WTC11 (cell line): ENCODE data around the gene PGM2. TPM values are rescaled to one million over a fixed set of nuclear protein-coding genes. Genes with fewer than 3 reads are reported as not detected.

ENCODE experiments used
- ATAC-seq: fragments of 200-7000 bp; cut with Tn5 transposase; 2 replicates; pipeline ENCODE4 v1.10.0; 2021; ENCODE audit warnings: mild to moderate bottlenecking, moderate library complexity
- CTCF ChIA-PET: fragments of 300-600 bp; sonication (Branson Sonifier 250); formaldehyde crosslinking; loops from one replicate; lab custom pipeline; 2021; ENCODE audit warnings: antibody characterized with exemption; lab: Charles Lee
- POLR2A ChIA-PET: fragments of 350-600 bp; sonication (Branson Sonifier 250); formaldehyde crosslinking; loops from one replicate; lab custom pipeline; 2021; ENCODE audit warnings: antibody characterized with exemption; lab: Charles Lee
- DNase-seq: peaks from one replicate; pipeline ENCODE4 v3.0.0; 2021; ENCODE audit warnings: low spot score
- H3K27ac Mint-ChIP-seq: 2 replicates; pipeline ENCODE4 v1.8.0; 2021; ENCODE audit warnings: mixed read lengths
- H3K27me3 Mint-ChIP-seq: 2 replicates; pipeline ENCODE4 v1.8.0; 2021; ENCODE audit warnings: low read depth, mild to moderate bottlenecking, moderate library complexity, mixed read lengths
- H3K36me3 Mint-ChIP-seq: 2 replicates; pipeline ENCODE4 v1.8.0; 2021; ENCODE audit warnings: mixed read lengths
- H3K4me1 Mint-ChIP-seq: 2 replicates; pipeline ENCODE4 v1.8.0; 2022; ENCODE audit warnings: mixed read lengths
- H3K4me3 Mint-ChIP-seq: 2 replicates; pipeline ENCODE4 v1.8.0; 2021; ENCODE audit warnings: mild to moderate bottlenecking, moderate library complexity, mixed read lengths
- H3K9me3 Mint-ChIP-seq: 2 replicates; pipeline ENCODE4 v1.8.0; 2021; ENCODE audit warnings: mixed read lengths
- ARID4B ChIP-seq: sonication (generic); formaldehyde crosslinking; IDR thresholded peaks from 2 replicates; pipeline ENCODE4 v1.8.0; 2023; ENCODE audit warnings: missing genetic modification reagents, mild to moderate bottlenecking, borderline replicate concordance
- ATF1 ChIP-seq: sonication (generic); formaldehyde crosslinking; IDR thresholded peaks from 2 replicates; pipeline ENCODE4 v1.8.1; 2023; ENCODE audit warnings: mild to moderate bottlenecking, moderate library complexity, missing genetic modification reagents
- ATF3 ChIP-seq: sonication (generic); formaldehyde crosslinking; conservative IDR thresholded peaks from 2 replicates; pipeline ENCODE4 v1.8.1; 2022; ENCODE audit warnings: mild to moderate bottlenecking, missing genetic modification reagents
- E2F1 ChIP-seq: sonication (generic); formaldehyde crosslinking; IDR thresholded peaks from 2 replicates; pipeline ENCODE4 v1.8.0; 2022; ENCODE audit warnings: mild to moderate bottlenecking, missing genetic modification reagents
- E2F5 ChIP-seq: sonication (generic); formaldehyde crosslinking; IDR thresholded peaks from 2 replicates; pipeline ENCODE4 v1.8.1; 2022; ENCODE audit warnings: mild to moderate bottlenecking, moderate library complexity, missing genetic modification reagents
- FOXK1 ChIP-seq: sonication (generic); formaldehyde crosslinking; IDR thresholded peaks from 2 replicates; pipeline ENCODE4 v1.8.0; 2022; ENCODE audit warnings: mild to moderate bottlenecking, moderate library complexity, missing genetic modification reagents
- GRHL2 ChIP-seq: fragments of 250-450 bp; sonication (Bioruptor Pico); IDR thresholded peaks from 2 replicates; pipeline ENCODE4 v1.8.0; 2022; ENCODE audit warnings: mild to moderate bottlenecking, moderate library complexity; ENCODE audit not compliant: insufficient replicate concordance, severe bottlenecking
- GTF2I ChIP-seq: fragments of 250-450 bp; sonication (Bioruptor Pico); conservative IDR thresholded peaks from 2 replicates; pipeline ENCODE4 v1.4.0; 2021; ENCODE audit warnings: mild to moderate bottlenecking
- JAZF1 ChIP-seq: fragments of 250-450 bp; sonication (Bioruptor Pico); IDR thresholded peaks from 2 replicates; pipeline ENCODE4 v1.9.0; 2021; ENCODE audit warnings: moderate library complexity, mild to moderate bottlenecking, inconsistent platforms
- MLX ChIP-seq: sonication (generic); formaldehyde crosslinking; IDR thresholded peaks from 2 replicates; pipeline ENCODE4 v1.8.1; 2023; ENCODE audit warnings: mild to moderate bottlenecking, missing genetic modification reagents, moderate library complexity
- NR1H2 ChIP-seq: sonication (generic); formaldehyde crosslinking; IDR thresholded peaks from 2 replicates; pipeline ENCODE4 v1.9.0; 2021; ENCODE audit warnings: mild to moderate bottlenecking, moderate library complexity, missing genetic modification reagents
- OVOL2 ChIP-seq: fragments of 250-450 bp; sonication (Bioruptor Pico); IDR thresholded peaks from 2 replicates; pipeline ENCODE4 v1.9.0; 2021; ENCODE audit warnings: mild to moderate bottlenecking, borderline replicate concordance
- PRRX2 ChIP-seq: fragments of 250-450 bp; sonication (Bioruptor Pico); IDR thresholded peaks from 2 replicates; pipeline ENCODE4 v1.8.0; 2021; ENCODE audit warnings: mild to moderate bottlenecking
- SP1 ChIP-seq: sonication (generic); formaldehyde crosslinking; conservative IDR thresholded peaks from 2 replicates; pipeline ENCODE4 v1.8.1; 2022; ENCODE audit warnings: missing genetic modification reagents
- TEAD4 ChIP-seq: sonication (generic); formaldehyde crosslinking; IDR thresholded peaks from 2 replicates; pipeline ENCODE4 v1.8.0; 2022; ENCODE audit warnings: mild to moderate bottlenecking, missing genetic modification reagents
- USF2 ChIP-seq: sonication (generic); formaldehyde crosslinking; IDR thresholded peaks from 2 replicates; pipeline ENCODE4 v1.8.1; 2023; ENCODE audit warnings: mild to moderate bottlenecking, missing genetic modification reagents, moderate library complexity
- ZNF138 ChIP-seq: sonication (generic); formaldehyde crosslinking; conservative IDR thresholded peaks from 2 replicates; pipeline ENCODE4 v1.8.1; 2022; ENCODE audit warnings: mild to moderate bottlenecking, moderate library complexity, missing genetic modification reagents
- ZNF219 ChIP-seq: sonication (generic); formaldehyde crosslinking; IDR thresholded peaks from 2 replicates; pipeline ENCODE4 v1.8.0; 2023; ENCODE audit warnings: missing genetic modification reagents, mild to moderate bottlenecking, borderline replicate concordance
- ZNF281 ChIP-seq: sonication (generic); formaldehyde crosslinking; IDR thresholded peaks from 2 replicates; pipeline ENCODE4 v1.8.0; 2023; ENCODE audit warnings: mild to moderate bottlenecking, missing genetic modification reagents
- total RNA-seq: library from RNA; stranded (reverse); gene quantifications from 3 replicates; pipeline ENCODE4 v1.2.3, GENCODE V29; 2021

The PGM2 gene
- total RNA-seq, 1 experiment from 2014 or later: 31.4 TPM

GRCh38 chr4:37872310-37872988 lies 46.0 kb downstream of the PGM2 start:
- Mint-ChIP-seq H3K9me3 (peaks cover 8% of the 10 kb centered on the region; the same call in 1 of the 2 replicates), H3K27me3 (no peaks in the 10 kb centered on the region), H3K27ac (no peak overlapping the region), H3K36me3 (peaks cover 6% of the 10 kb centered on the region; the same call in 1 of the 2 replicates), H3K4me3 (no peak overlapping the region)
- no peak for ATAC-seq
- ChIA-PET CTCF (no interaction called here), POLR2A (no interaction called here)
- TF ChIP-seq ZNF219: no peak
- TF ChIP-seq E2F5: no peak
- TF ChIP-seq NR1H2 (CRISPR knock-in tag): no peak
- TF ChIP-seq SP1 (CRISPR knock-in tag): no peak
- TF ChIP-seq ATF3: no peak
- no peak for TF ChIP-seq GRHL2
- no peak for TF ChIP-seq OVOL2
- no peak for TF ChIP-seq TEAD4 (CRISPR knock-in tag)
- TF ChIP-seq ARID4B (CRISPR knock-in tag): no peak
- TF ChIP-seq ZNF138 (CRISPR knock-in tag): no peak
- no peak for TF ChIP-seq PRRX2
- TF ChIP-seq JAZF1 (CRISPR knock-in tag): no peak
- TF ChIP-seq FOXK1: no peak
- TF ChIP-seq E2F1 (CRISPR knock-in tag): no peak
- no peak for TF ChIP-seq USF2
- TF ChIP-seq ZNF281 (CRISPR knock-in tag): no peak
- TF ChIP-seq ATF1: no peak
- no peak for TF ChIP-seq GTF2I (CRISPR knock-in tag)
- TF ChIP-seq MLX: no peak
- TF ChIP-seq, all 79 proteins: peak for 0
- H3K4me1 Mint-ChIP-seq: peaks cover 6% of the 10 kb centered on the region
- DNase-seq: no peak
